Retina (tissue), 1 donor: Measurements from ENCODE around the gene SLC38A9.
A peak's percentile ranks its signal among the peaks of the same experiment; 100 is the strongest.
"Not testable (repeated sequence)": the region's sequence is repeated elsewhere in the genome, so short reads cannot be mapped to it uniquely, and the experiment has no call there.

ENCODE experiments used
- DNase-seq: peaks from one replicate; pipeline ENCODE4 v3.0.0-alpha.2; 2016

The SLC38A9 gene

GRCh38 chr5:55712023-55712859 is at the start of gene SLC38A9:
SLC38A9 (minus strand) TSS chr5:55712324; CDS start chr5:55697958, 14,366 bp downstream.
- DNase-seq = peak; percentile 96

GRCh38 chr5:55761721-55762120 is 49.6 kb upstream of the SLC38A9 start:
- DNase-seq = not testable (repeated sequence)

- no peak for DNase-seq
These were observed 46.6 kb upstream of the SLC38A9 start for GRCh38 chr5:55758714-55759113.

DNA sequence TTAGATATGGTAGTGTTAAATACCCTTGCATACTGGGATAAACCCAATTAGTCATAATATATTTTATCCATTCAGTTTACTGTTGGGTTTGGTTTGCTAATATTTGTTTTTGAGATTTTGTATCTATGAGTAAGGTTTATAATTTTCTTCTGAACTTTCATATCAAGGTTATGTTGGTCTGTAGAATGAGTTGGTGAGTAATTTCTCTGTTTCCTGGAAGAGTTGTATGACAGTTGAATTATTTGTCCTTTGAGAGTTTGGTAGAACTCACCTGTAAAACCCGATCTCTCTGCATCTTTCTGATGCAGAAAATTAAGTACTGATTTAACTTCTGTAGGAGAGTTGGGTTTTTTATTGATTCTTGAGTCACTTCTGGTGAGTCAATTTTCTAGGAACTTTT is 46.1 kb upstream of the SLC38A9 start:
- DNase-seq = no peak

GRCh38 chr5:55750499-55750898 is 38.4 kb upstream of the SLC38A9 start:
- no peak for DNase-seq

DNA sequence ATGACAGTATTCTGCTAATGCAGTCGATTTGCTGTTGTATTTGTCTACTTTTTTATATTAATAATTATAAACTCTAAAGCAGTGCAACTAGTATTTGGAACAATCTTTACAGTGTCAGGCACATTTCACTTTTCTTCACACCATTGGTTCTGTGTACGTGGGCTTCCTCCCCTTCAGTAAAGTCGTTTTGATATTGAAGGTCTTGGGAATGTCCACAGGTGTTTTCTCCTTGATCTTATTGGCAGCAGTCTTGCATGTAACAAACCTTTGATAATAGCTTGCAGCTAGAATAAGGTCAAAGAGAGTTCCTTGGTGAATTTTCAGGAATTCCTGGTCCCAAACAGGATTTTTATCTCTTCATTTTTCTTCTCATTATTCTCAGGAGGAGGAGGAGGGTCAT is 37.9 kb upstream of the SLC38A9 start:
- no peak for DNase-seq

DNA sequence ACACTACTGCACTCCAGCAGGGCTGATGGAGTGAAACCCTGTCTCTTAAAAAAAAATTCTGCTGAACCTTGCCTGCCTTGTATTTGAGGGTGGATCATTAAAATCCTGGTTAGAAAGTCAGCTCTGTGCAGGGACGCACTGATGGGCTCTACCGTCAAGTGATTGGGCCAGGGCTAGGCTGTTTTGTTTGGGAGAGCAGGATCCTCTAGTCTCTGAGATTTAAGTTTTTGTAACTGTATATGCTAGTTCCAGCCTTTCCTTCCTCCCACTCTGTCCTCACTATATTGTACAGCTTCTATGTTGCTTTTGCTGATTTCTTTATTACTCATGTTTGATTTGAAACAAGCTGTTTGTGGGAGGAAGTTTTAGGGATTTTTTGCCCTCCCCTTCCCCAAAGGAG is 37.3 kb upstream of the SLC38A9 start:
- no peak for DNase-seq

GRCh38 chr5:55747778-55748318 is 35.7 kb upstream of the SLC38A9 start:
- DNase-seq = no peak

DNA sequence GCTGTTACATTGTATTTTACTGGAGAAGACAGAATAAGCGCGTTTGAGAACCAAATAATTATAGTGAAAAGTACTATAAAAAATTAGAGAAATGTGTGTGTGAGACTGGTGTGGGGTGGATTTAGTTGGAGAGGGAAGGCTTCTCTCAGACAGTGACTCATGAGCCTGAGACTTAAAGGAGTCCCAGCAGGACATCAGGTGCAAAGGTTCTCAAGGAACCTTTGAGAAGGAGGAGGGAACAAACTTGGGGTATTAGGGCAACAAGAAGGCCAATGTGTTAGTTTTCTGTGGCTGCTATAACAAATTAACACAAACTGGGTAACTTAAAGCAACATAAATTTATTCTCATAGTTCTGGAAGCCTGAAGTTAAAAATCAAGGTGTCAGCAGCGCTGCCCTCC is 30.7 kb upstream of the SLC38A9 start:
- no peak for DNase-seq

- no peak for DNase-seq
These were observed 25.7 kb upstream of the SLC38A9 start, which contains the start of gene DDX4 for GRCh38 chr5:55737793-55738192. DDX4 (plus strand) TSS chr5:55738061; CDS start chr5:55738964, 903 bp downstream.

DNA sequence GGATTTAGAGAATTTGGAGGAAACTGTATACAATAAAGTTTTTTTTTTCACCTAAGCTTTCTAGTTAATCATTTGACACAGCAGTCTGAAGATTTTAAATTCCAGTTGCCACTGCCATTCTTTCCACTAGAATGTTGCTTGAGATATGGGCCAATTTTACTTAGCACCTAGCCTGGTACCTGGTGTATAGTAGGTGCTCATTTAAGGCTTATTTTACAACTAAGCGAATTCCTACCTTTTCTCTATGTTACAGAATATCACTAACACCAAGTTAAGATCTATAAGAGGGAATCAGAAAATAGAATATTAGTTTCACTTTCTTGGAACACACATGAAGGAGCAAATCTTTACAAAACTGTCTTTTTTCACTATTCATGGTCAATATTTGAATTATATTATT is 22.5 kb upstream of the SLC38A9 start:
- DNase-seq = no peak

GRCh38 chr5:55732585-55732984 is 20.5 kb upstream of the SLC38A9 start:
- DNase-seq = no peak

GRCh38 chr5:55731848-55732247 is 19.7 kb upstream of the SLC38A9 start:
- DNase-seq = no peak

- DNase-seq = no peak
These were observed 12.2 kb upstream of the SLC38A9 start for GRCh38 chr5:55724281-55724680.

DNA sequence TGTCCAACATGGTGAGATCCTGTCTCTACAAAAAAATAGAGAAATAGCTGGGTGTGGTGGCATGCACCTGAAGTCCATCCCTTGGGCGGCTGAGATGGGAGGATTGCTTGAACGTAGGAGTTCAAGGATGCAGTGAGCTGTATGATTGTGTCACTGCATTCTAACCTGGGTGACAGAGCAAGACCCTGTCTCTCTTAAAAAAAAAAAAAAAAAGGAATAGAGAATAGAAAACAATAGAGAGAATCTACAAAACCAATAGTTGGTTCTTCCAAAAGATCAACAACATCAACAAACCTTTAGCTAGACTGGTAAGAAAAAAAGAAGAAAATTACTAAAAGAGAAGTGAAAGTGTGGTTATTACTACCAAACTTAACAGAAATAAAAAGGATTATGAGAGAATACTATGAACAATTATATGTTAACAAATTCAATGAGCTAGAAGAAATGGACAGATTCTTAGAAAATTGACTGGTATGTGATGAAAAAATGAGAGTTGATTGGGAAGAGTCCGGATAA is 8.1 kb upstream of the SLC38A9 start:
- DNase-seq = no peak

- DNase-seq = not testable (repeated sequence)
These were observed 6.9 kb upstream of the SLC38A9 start for GRCh38 chr5:55719026-55719425.

DNA sequence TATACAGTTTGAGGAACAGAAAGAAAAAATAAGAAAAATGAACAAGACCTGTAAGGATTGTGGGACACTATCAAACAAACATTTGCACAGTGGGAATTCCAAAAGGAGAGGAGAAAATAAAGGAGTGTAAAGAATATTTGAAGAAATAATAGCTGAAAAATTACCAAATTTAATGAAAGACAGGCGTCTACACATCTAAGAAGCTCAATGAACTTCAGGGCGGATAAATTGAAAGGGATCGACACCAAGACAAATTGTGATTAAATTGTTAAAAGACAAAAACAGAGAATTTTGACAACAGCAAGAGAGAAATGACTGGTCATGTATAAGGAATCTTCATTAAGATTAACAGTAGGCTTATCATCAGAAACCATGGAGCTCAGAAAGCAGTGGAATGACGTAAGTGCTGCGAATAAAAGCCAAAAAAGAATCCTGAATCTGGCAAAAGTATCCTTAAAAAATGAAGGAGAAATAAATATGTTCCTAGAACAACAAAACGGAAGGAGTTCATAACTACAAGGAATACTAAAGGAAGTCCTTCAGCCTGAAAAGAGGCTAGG is 3.5 kb upstream of the SLC38A9 start:
- no peak for DNase-seq

DNA sequence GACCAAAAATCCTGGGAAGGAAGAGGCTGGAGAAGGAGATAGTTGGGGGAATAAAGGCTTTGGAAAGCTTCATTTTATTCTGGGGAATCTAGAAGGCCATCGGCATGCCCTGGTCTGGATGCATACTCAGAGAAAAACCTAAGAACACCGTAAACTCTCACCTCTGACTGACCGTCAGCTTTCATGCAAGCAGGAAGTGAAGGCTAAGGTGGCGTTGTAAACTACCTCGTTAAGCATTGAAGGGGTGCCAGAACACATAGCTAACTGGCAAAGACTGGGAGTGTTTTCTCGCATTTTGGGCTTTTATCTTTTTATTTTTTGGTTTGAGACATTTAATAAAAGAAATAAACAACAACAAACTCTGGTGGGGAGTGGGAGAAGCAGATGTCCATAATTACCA is 2.6 kb upstream of the SLC38A9 start:
- no peak for DNase-seq

DNA sequence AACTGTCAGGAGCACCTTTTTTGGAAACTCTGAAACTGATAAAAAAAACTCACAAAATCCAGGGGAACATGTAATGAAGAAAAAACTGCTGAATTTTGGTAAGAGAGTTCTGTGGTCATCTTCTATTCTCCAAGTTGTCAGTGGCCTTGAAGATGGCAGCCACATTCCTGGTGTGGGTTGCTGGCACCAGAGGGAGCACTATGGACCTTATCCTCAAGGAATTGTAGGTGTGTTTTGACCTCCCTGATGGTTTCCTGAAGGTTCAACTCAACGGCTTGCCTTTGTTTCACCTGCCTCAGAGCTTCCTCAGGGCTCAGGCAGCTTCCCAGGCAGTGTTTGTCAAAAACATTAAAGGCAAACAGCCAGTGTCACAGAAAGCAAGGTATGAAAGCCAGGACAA is 2.2 kb upstream of the SLC38A9 start:
- DNase-seq = no peak

GRCh38 chr5:55713871-55714270 is 1.7 kb upstream of the SLC38A9 start:
- no peak for DNase-seq

DNA sequence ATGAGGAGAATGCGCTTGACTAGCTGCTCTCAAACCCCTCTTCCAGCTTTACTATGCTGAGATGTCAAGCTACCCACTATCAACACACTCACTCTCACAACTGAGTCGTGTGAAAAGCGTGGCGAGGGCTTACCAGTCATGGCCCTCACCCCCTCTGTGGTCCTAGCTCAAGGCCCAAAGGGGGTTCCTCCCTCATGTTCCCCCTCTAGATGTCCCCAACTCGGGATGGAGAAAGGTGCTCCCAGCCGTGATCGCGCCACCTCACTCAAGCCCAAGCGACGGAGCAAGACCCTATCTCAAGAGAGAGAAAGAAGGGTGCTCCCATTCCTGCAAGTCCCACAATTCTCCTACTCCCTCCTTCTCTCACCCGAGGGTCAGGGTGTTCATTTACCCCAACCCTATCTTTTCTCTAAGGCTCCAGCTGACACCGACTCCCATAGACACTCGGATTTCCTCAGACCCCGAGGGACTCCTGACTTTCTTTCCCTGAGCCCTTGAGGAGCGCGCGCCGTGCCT is 559 bp downstream of the SLC38A9 start:
- DNase-seq = no peak

- DNase-seq = no peak
These were observed 3.4 kb downstream of the SLC38A9 start for GRCh38 chr5:55708732-55709131.

DNA sequence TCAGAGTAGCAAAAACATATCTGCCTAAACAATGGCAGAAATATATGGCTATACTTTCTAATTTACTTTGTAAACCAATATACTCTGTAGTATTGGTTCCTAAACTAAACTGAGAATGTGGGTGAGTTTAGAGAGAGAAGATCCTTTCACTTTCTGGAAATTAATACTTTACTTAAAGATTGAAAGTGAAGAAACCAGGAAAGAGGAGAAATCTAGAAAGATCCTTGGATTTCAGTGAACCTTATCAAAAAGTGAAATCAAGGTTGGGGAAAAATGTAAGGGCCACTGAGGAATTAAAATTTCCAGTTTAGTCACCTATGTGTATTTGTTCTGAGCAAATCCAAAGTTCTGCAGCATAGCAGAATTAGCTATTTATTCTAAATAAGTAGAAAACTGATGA is 5.9 kb downstream of the SLC38A9 start:
- DNase-seq = no peak
